GM23248 (cell line): ENCODE data around the gene FRMD6. TPM values are rescaled to one million over a fixed set of nuclear protein-coding genes. Genes with fewer than 3 reads are reported as not detected.

Experiments
- DNase-seq: peaks from one replicate; pipeline ENCODE4 v3.0.0-alpha.2; 2015
- H2AFZ ChIP-seq: fragments of 200-600 bp; sonication (generic); 2 replicates; pipeline ENCODE4 v1.6.1; 2016; ENCODE audit warnings: antibody characterized with exemption
- H3F3A ChIP-seq: fragments of 200-600 bp; sonication (generic); 2 replicates; pipeline ENCODE4 v1.6.1; 2016; ENCODE audit warnings: mild to moderate bottlenecking, antibody characterized with exemption, mixed run types; ENCODE audit not compliant: insufficient read depth
- H3K27ac ChIP-seq: fragments of 200-600 bp; sonication (generic); 2 replicates; pipeline ENCODE4 v1.5.1; 2016; ENCODE audit warnings: mild to moderate bottlenecking
- H3K27me3 ChIP-seq: fragments of 200-600 bp; sonication (generic); replicated peaks from 2 replicates; pipeline ENCODE4 v1.6.1; 2016; ENCODE audit warnings: mild to moderate bottlenecking; ENCODE audit not compliant: insufficient read depth
- H3K36me3 ChIP-seq: fragments of 200-600 bp; sonication (generic); 2 replicates; pipeline ENCODE4 v1.6.1; 2016; ENCODE audit warnings: low read depth, mild to moderate bottlenecking
- H3K4me1 ChIP-seq: fragments of 200-600 bp; sonication (generic); 2 replicates; pipeline ENCODE4 v1.6.1; 2016; ENCODE audit warnings: mild to moderate bottlenecking; ENCODE audit not compliant: insufficient read depth
- H3K4me2 ChIP-seq: fragments of 200-600 bp; sonication (generic); one replicate; pipeline ENCODE4 v1.6.1; 2016; ENCODE audit warnings: mild to moderate bottlenecking; ENCODE audit not compliant: unreplicated experiment
- H3K4me3 ChIP-seq: fragments of 200-600 bp; sonication (generic); 2 replicates; pipeline ENCODE4 v1.5.1; 2016; ENCODE audit warnings: mild to moderate bottlenecking
- H3K79me2 ChIP-seq: fragments of 200-600 bp; sonication (generic); 2 replicates; pipeline ENCODE4 v1.6.1; 2016; ENCODE audit warnings: mild to moderate bottlenecking; ENCODE audit not compliant: insufficient read depth
- H3K9ac ChIP-seq: fragments of 200-600 bp; sonication (generic); 2 replicates; pipeline ENCODE4 v1.6.1; 2016; ENCODE audit warnings: mild to moderate bottlenecking
- H3K9me2 ChIP-seq: fragments of 200-600 bp; sonication (generic); 2 replicates; pipeline ENCODE4 v1.6.1; 2016; ENCODE audit warnings: mixed run types, mild to moderate bottlenecking, moderate library complexity; ENCODE audit not compliant: insufficient read depth
- H3K9me3 ChIP-seq: fragments of 200-600 bp; sonication (generic); one replicate; pipeline ENCODE4 v1.6.1; 2017; ENCODE audit warnings: low read depth
- H4K20me1 ChIP-seq: fragments of 200-600 bp; sonication (generic); 2 replicates; pipeline ENCODE4 v1.6.0; 2016; ENCODE audit not compliant: insufficient read depth
- EZH2 ChIP-seq: fragments of 200-600 bp; sonication (generic); IDR thresholded peaks from 2 replicates; pipeline ENCODE4 v1.6.1; 2018; ENCODE audit warnings: antibody characterized with exemption, mild to moderate bottlenecking; ENCODE audit not compliant: insufficient read depth, poor library complexity, severe bottlenecking
- EZH2phosphoT487 ChIP-seq: fragments of 200-600 bp; sonication (generic); IDR thresholded peaks from 2 replicates; pipeline ENCODE4 v1.6.1; 2018; ENCODE audit warnings: antibody characterized with exemption, moderate library complexity, mild to moderate bottlenecking, low read depth; ENCODE audit not compliant: insufficient read depth
- WGBS, 2 experiments: methylation state at CpG; one replicate each; pipeline ENCODE4 v1.1.6; 2015 to 2017; ENCODE audit warnings: low lambda C conversion rate in 2 of 2, low coverage in 1 of 2; ENCODE audit errors: missing lambda C conversion rate in 2 of 2; 5-methylcytosine and 5-hydroxymethylcytosine counted together
- in situ Hi-C: fragments of 300-500 bp; cut with MboI; formaldehyde crosslinking; loops from 2 replicates; pipeline ENCODE4 v1.15.0; 2020
- polyA plus RNA-seq: library from polyadenylated mRNA; unstranded; fragments of >200 nt; fragmentation: Nextera tagmentation; extraction: Ambion mirVana; gene quantifications from 2 replicates; pipeline ENCODE4 v1.2.1, GENCODE V29; 2016
- small RNA-seq: library from RNA; depleted of rRNA; stranded (forward); fragments of <200 nt; gene quantifications from one replicate; pipeline ENCODE3, GENCODE V24; 2014; ENCODE audit warnings: low read depth, low replicate concordance
- total RNA-seq: library from RNA; depleted of rRNA; stranded (reverse); fragments of >200 nt; shearing (Covaris generic); gene quantifications from 2 replicates; pipeline ENCODE4 v1.2.3, GENCODE V29; 2014; rRNA removed

FRMD6 gene
- total and polyA plus RNA-seq, 2 experiments from 2014 or later: 550 to 795 TPM

DNA sequence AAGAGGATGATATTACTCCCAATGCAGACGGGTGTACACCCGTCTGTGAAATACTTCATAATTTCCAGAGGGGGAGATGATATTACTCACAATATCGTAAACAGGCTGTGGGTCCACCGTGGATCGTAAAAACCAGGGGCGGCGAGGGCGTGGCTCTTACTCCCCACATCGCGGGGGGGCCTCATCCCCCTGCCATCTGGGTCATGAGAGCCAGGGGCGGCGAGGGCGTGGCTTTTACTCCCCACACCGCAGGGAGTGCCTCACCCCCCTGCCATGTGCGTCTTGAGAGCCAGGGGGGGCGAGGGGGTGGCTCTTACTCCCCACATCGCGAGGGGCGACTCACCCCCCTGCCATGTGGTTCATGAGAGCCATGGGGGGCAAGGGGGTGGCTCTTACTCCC, 122.5 kb downstream of the FRMD6 start:
- Histone ChIP-seq H3K79me2 (peaks cover 8% of the 10 kb centered on the region), H3F3A (no peaks in the 10 kb centered on the region), H3K9ac (no peak overlapping the region), H3K9me2 (no peaks in the 10 kb centered on the region), H3K36me3 (no peaks in the 10 kb centered on the region), H3K4me1 (no peaks in the 10 kb centered on the region), H3K9me3 (no peaks in the 10 kb centered on the region), H4K20me1 (no peaks in the 10 kb centered on the region), H3K27me3 (no peaks in the 10 kb centered on the region), H3K4me3 (no peak overlapping the region), H2AFZ (no peak overlapping the region), H3K27ac (no peak overlapping the region), H3K4me2 (no peak overlapping the region)
- in situ Hi-C loops: no loop called here
- TF ChIP-seq EZH2 (no peak), EZH2phosphoT487 (no peak)
- 82% methylated on average over 10 to 19 of the region's 19 CpGs for WGBS, 2 experiments
- DNase-seq: no peak

DNA sequence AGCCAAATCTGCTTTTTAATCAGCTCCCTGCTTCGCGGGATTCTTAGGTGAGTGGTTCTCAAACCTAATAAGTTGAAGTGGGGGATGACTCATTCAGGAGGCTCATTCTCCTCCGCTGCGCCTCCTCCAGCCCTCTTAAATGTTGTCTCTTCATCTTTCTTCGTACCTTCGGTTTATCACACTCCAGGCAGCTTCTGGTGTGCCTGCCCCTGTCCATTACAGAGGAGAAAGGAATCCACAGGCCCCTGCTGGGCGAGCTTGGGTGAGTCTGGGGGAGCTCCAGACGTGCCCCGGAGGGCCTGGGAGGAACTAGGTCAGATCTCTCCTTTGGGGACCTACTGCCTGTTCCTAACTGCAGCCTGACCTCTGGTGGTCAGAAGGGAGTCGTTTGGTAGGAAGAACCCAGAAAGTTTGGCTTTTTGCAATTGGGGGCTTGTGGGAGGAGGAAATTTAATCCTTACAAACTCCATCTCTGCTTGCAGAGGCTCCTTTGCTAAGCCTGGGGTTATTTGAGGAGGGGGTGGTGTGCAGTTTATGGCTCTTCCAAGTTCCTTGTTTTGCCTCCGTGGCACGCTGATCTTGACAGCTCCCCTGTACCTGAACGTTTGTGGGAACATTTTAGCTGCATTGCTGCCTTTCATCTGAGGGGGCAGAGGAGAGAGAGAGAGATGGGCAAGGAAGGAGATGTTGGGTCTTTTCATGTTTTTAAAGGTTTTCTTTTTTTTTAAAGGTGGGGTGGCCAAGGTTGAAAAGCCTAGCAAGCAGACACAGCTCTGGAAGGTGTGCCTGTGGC, 124.6 kb downstream of the FRMD6 start:
- peaks cover 8% of the 10 kb centered on the region for H3K79me2 ChIP-seq
- in situ Hi-C loops: loop anchor here (5.0 kb wide), 1 partner anchor 494 kb away; no protein-coding TSS in a partner anchor
- H3K4me2 ChIP-seq: peak overlapping the region; percentile 84

DNA sequence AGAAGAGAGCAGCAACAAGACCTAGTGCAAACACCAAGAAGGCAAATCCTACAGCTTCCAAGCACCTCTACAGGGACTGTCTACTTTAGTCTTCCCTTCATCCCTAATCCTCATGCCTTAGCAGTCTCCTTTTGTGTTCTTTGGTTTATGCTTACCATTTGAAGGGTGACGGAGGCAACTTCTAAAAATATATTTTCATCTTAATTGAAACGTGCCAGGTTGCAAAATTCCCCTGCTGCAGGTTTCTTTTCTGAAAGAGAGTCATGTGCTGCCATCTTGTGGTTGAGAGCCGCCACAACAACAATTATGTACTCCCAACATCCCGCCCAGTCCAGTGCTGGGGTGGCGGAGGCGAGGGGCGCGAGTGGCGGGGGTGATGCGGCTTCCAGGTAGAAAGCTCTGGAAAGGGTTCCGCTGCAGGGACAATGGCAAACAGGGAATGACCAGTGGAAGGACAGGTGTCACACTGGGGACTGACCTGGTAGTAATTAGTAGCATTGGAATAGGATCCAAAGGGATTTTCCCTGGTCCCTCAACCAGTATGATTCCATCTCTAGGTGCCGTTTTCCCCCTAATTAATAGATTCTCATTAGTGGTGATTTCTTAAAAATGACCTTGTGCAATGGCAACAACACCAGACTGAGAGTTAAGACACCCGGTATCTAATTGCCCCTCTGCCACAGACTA, 128.4 kb downstream of the FRMD6 start:
- in situ Hi-C loops: loop anchor here (10.0 kb wide), 1 partner anchor 195 kb away; no protein-coding TSS in a partner anchor
- Histone ChIP-seq H3K4me3 (peak overlapping the region; percentile 53), H3K9me2 (no peaks in the 10 kb centered on the region), H3K9ac (no peak overlapping the region), H4K20me1 (no peaks in the 10 kb centered on the region), H3K4me2 (peak overlapping the region; percentile 69), H3K9me3 (no peaks in the 10 kb centered on the region), H3K4me1 (peaks cover 19% of the 10 kb centered on the region), H3K27ac (no peak overlapping the region), H3K27me3 (no peaks in the 10 kb centered on the region), H3K36me3 (no peaks in the 10 kb centered on the region), H3K79me2 (peaks cover 8% of the 10 kb centered on the region), H2AFZ (0 out of 2 replicates have a peak overlapping the region, but pooled peaks have one; percentile 31), H3F3A (peaks cover 13% of the 10 kb centered on the region; the same call in 1 of the 2 replicates)
- 3 to 4% methylated on average over 13 of the region's 13 CpGs for WGBS, 2 experiments
- DNase-seq: peak; percentile 72
- no peak for TF ChIP-seq EZH2phosphoT487
- no peak for TF ChIP-seq EZH2

More for the DNA sequence above, 124.6 kb downstream of the FRMD6 start:
- H3K36me3 ChIP-seq: no peaks in the 10 kb centered on the region
- WGBS, 2 experiments: 35 to 40% methylated on average over 13 of the region's 13 CpGs
- H3K27me3 ChIP-seq: no peaks in the 10 kb centered on the region
- DNase-seq: peak; percentile 80
- H3K9me3 ChIP-seq: no peaks in the 10 kb centered on the region
- H3K4me3 ChIP-seq: peak overlapping the region; percentile 65
- no peaks in the 10 kb centered on the region for H3F3A ChIP-seq
- TF ChIP-seq EZH2phosphoT487 (no peak), EZH2 (no peak)
- H3K4me1 ChIP-seq: peaks cover 8% of the 10 kb centered on the region; the same call in 1 of the 2 replicates
- H3K27ac ChIP-seq: no peak overlapping the region
- H3K9me2 ChIP-seq: no peaks in the 10 kb centered on the region
- H3K9ac ChIP-seq: peak overlapping the region; percentile 51; the same call in 1 of the 2 replicates
- H4K20me1 ChIP-seq: no peaks in the 10 kb centered on the region
- H2AFZ ChIP-seq: peak overlapping the region; percentile 77

Small RNA genes lying within 50 kb of the gene (small RNA-seq; reads per million reads assigned to genes)
- gene OR7E159P (not detected), gene RNA5SP385 (not detected), gene RNU6-301P (not detected)

Other genes starting within 250 kb of the FRMD6 start
- gene GNG2, start 208.7 kb downstream of the FRMD6 start, total RNA-seq: 13.8 and 14.7 TPM in 2 replicates
- 15.0 and 16.5 TPM in 2 replicates for gene GNG2, start 208.7 kb downstream of the FRMD6 start, polyA plus RNA-seq